Adrenal gland (tissue), 5 donors: Measurements from ENCODE around the gene CORO6.

Experiments used
- POLR2A ChIP-seq, 2 donors: fragments of 450-650 bp; IDR thresholded peaks; one replicate each; pipeline ENCODE4 v1.6.1; 2017; ENCODE audit warnings: antibody characterized with exemption in 2 of 2, mild to moderate bottlenecking in 2 of 2, moderate library complexity in 1 of 2
- TF ChIP-seq, protein P1 (sequence below), 6 experiments: fragments of 450-650 bp in 4 of 6; fragments of 200-600 bp in 2 of 6; sonication (generic) in 1 of 6; IDR thresholded peaks; 1 replicate in 5 of 6; 2 replicates in 1 of 6; pipeline versions ENCODE4 v1.5.1 to v1.8.0; 2016 to 2021; ENCODE audit warnings: antibody characterized with exemption in 6 of 6, mild to moderate bottlenecking in 2 of 6, moderate library complexity in 1 of 6
- donor health status: DM: no; HTN: no; CAD: no.

DNA sequence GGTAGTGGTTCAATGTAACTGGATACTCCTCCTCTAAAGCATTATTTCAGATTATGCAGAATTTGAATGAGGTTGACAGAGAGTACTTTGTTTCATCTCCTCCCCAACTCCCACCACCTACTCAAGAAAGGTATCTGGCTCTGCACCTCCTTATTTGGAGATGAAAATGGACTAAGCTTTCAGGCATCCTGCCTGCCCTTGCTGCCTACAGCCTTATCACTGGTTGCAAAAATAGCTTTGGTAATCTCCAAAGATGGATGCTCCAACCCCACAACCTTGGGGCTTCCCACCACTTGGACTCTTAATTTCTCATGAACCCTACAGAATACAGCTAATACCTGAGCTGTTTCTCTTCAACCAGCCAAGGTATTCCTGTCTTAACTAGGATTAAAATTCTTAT is 45.3 kb upstream of the CORO6 start:
- TF ChIP-seq, protein P1, sequence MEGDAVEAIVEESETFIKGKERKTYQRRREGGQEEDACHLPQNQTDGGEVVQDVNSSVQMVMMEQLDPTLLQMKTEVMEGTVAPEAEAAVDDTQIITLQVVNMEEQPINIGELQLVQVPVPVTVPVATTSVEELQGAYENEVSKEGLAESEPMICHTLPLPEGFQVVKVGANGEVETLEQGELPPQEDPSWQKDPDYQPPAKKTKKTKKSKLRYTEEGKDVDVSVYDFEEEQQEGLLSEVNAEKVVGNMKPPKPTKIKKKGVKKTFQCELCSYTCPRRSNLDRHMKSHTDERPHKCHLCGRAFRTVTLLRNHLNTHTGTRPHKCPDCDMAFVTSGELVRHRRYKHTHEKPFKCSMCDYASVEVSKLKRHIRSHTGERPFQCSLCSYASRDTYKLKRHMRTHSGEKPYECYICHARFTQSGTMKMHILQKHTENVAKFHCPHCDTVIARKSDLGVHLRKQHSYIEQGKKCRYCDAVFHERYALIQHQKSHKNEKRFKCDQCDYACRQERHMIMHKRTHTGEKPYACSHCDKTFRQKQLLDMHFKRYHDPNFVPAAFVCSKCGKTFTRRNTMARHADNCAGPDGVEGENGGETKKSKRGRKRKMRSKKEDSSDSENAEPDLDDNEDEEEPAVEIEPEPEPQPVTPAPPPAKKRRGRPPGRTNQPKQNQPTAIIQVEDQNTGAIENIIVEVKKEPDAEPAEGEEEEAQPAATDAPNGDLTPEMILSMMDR (IDR thresholded peaks at IDR 0.05), result no peak
- no peak for TF ChIP-seq POLR2A (IDR thresholded peaks at IDR 0.05)
